Naive thymus-derived CD4-positive, alpha-beta T cell (primary cell): ENCODE results near the gene TOP3B. TPM values are rescaled to one million over a fixed set of nuclear protein-coding genes. Genes with fewer than 3 reads are reported as not detected.

Experiments
- ATAC-seq: fragments of 150-1000 bp; cut with Tn5 transposase; 2 replicates; pipeline ENCODE4 v1.10.0; 2021; ENCODE audit warnings: mild to moderate bottlenecking, moderate library complexity
- CTCF ChIA-PET: fragments of 350-600 bp; sonication (Branson Sonifier 250); formaldehyde crosslinking; loops from one replicate; lab custom pipeline; 2021; ENCODE audit warnings: antibody characterized with exemption; lab: Charles Lee
- POLR2A ChIA-PET: fragments of 350-600 bp; sonication (Branson Sonifier 250); formaldehyde crosslinking; loops from one replicate; lab custom pipeline; 2021; ENCODE audit warnings: antibody characterized with exemption, inconsistent platforms; lab: Charles Lee
- DNase-seq, 9 donors: peaks; one replicate each; pipeline versions ENCODE4 v3.0.0 to v3.0.0-alpha.2; 2020 to 2022; ENCODE audit warnings: mixed read lengths in 1 of 9
- H3K27ac ChIP-seq: one replicate; pipeline ENCODE4 v1.7.0; 2013; ENCODE audit warnings: mild to moderate bottlenecking, low read depth, low read length, moderate library complexity
- H3K27me3 ChIP-seq, 2 donors: one replicate each; pipeline ENCODE4 v1.7.0; 2013; ENCODE audit warnings: low read length in 2 of 2, mild to moderate bottlenecking in 2 of 2, moderate library complexity in 2 of 2; ENCODE audit not compliant: control insufficient read depth in 2 of 2, insufficient read depth in 2 of 2
- H3K36me3 ChIP-seq, 3 experiments: 1 replicate in 2 of 3; 2 replicates in 1 of 3; pipeline ENCODE4 v1.7.0; 2013; ENCODE audit warnings: low read length in 3 of 3, mild to moderate bottlenecking in 3 of 3, moderate library complexity in 1 of 3; ENCODE audit not compliant: insufficient read depth in 3 of 3, control insufficient read depth in 2 of 3
- H3K4me1 ChIP-seq, 2 donors: one replicate each; pipeline ENCODE4 v1.7.0; 2013; ENCODE audit warnings: low read length in 2 of 2, mild to moderate bottlenecking in 2 of 2, moderate library complexity in 1 of 2; ENCODE audit not compliant: control insufficient read depth in 2 of 2, insufficient read depth in 2 of 2
- H3K4me3 ChIP-seq: 2 replicates; pipeline ENCODE4 v1.7.0; 2013; ENCODE audit warnings: mild to moderate bottlenecking, low read length
- H3K9me3 ChIP-seq, 3 experiments: 1 replicate in 2 of 3; 2 replicates in 1 of 3; pipeline ENCODE4 v1.7.0; 2013; ENCODE audit warnings: low read length in 3 of 3; ENCODE audit not compliant: control insufficient read depth in 2 of 3
- H3K27ac Mint-ChIP-seq, 9 donors: one replicate each; pipeline ENCODE4 v1.8.0; 2020 to 2022; ENCODE audit warnings: mixed read lengths in 9 of 9, mild to moderate bottlenecking in 8 of 9, moderate library complexity in 5 of 9, inconsistent platforms in 2 of 9
- H3K27me3 Mint-ChIP-seq, 5 donors: one replicate each; pipeline ENCODE4 v1.8.0; 2021 to 2022; ENCODE audit warnings: mixed read lengths in 5 of 5, mild to moderate bottlenecking in 1 of 5
- H3K36me3 Mint-ChIP-seq, 5 donors: one replicate each; pipeline ENCODE4 v1.8.0; 2020 to 2022; ENCODE audit warnings: mixed read lengths in 5 of 5, mild to moderate bottlenecking in 3 of 5, inconsistent platforms in 1 of 5
- H3K4me1 Mint-ChIP-seq, 7 donors: one replicate each; pipeline ENCODE4 v1.8.0; 2020 to 2022; ENCODE audit warnings: mixed read lengths in 7 of 7, mild to moderate bottlenecking in 3 of 7, inconsistent platforms in 1 of 7
- H3K4me3 Mint-ChIP-seq, 10 donors: one replicate each; pipeline ENCODE4 v1.8.0; 2020 to 2022; ENCODE audit warnings: mild to moderate bottlenecking in 10 of 10, mixed read lengths in 10 of 10, moderate library complexity in 6 of 10, inconsistent platforms in 2 of 10
- H3K9me3 Mint-ChIP-seq, 11 donors: one replicate each; pipeline ENCODE4 v1.8.0; 2020 to 2022; ENCODE audit warnings: mixed read lengths in 11 of 11, mild to moderate bottlenecking in 4 of 11, inconsistent platforms in 1 of 11, moderate library complexity in 1 of 11
- intact Hi-C, 2 donors: fragments of 100-400 bp; cut with micrococcal nuclease; formaldehyde crosslinking; loops; one replicate each; pipeline ENCODE4 v1.15.1; 2023
- polyA plus RNA-seq, 2 donors: library from polyadenylated mRNA; unstranded; fragments of 300-500 nt; fragmentation: Illumina TruSeq; gene quantifications; one replicate each; pipeline ENCODE4 v1.2.3, GENCODE V29; 2021
- total RNA-seq, 6 experiments: library from RNA in 5 of 6; stranded (reverse) in 5 of 6; gene quantifications; 1 replicate in 5 of 6; 2 replicates in 1 of 6; pipeline ENCODE4 v1.2.3 and lab custom pipeline; 2021 to 2026

The TOP3B gene
- total and polyA plus RNA-seq, 7 experiments from 2014 or later = 8.4 to 80.5 (median 49.5) TPM

GRCh38 chr22:21970037-21970799 lies 12.4 kb downstream of the TOP3B start:
- CTCF ChIA-PET = no interaction called here
- POLR2A ChIA-PET = interaction anchor here (1.7 kb wide), 1 partner anchor 12 kb away, joined by 5 read pairs; the partner anchor contains the start of gene TOP3B
- no peak overlapping the region for H3K4me3 Mint-ChIP-seq

GRCh38 chr22:21968452-21969129 lies 14.0 kb downstream of the TOP3B start:
- peaks cover 5 to 31% (median 13%) of the 10 kb centered on the region in 5 donors for H3K36me3 Mint-ChIP-seq
- H3K4me1 Mint-ChIP-seq = peaks cover 0 to 3% (median 0%) of the 10 kb centered on the region in 7 donors
- DNase-seq (no peak), ATAC-seq (no peak)
- Histone ChIP-seq H3K4me3 (no peak overlapping the region), H3K4me1 (no peaks in the 10 kb centered on the region), H3K36me3 (peaks cover 5 to 90% (median 40%) of the 10 kb centered on the region in 3 experiments), H3K9me3 (no peaks in the 10 kb centered on the region), H3K27me3 (no peaks in the 10 kb centered on the region), H3K27ac (no peak overlapping the region)
- no peak overlapping the region for H3K27ac Mint-ChIP-seq
- ChIA-PET CTCF (interaction anchor here (0.7 kb wide), 1 partner anchor 955 kb away, joined by 3 read pairs; no protein-coding TSS in a partner anchor), POLR2A (no interaction called here)
- H3K9me3 Mint-ChIP-seq = peaks cover 0 to 1% (median 0%) of the 10 kb centered on the region in 11 donors
- intact Hi-C loops = no loop called here
- H3K4me3 Mint-ChIP-seq = no peak overlapping the region
- no peaks in the 10 kb centered on the region for H3K27me3 Mint-ChIP-seq

More at GRCh38 chr22:21970037-21970799, 12.4 kb downstream of the TOP3B start:
- DNase-seq = no peak
- intact Hi-C loops = no loop called here
- Mint-ChIP-seq H3K36me3 (peaks cover 5 to 41% (median 14%) of the 10 kb centered on the region in 5 donors), H3K4me1 (peaks cover 0 to 3% (median 0%) of the 10 kb centered on the region in 7 donors), H3K27ac (peak overlapping the region in 1 of 9 donors; percentile 51), H3K9me3 (peaks cover 0 to 1% (median 0%) of the 10 kb centered on the region in 11 donors), H3K27me3 (no peaks in the 10 kb centered on the region)
- Histone ChIP-seq H3K4me3 (no peak overlapping the region), H3K27ac (no peak overlapping the region), H3K27me3 (no peaks in the 10 kb centered on the region), H3K4me1 (no peaks in the 10 kb centered on the region), H3K36me3 (peaks cover 5 to 90% (median 34%) of the 10 kb centered on the region in 3 experiments), H3K9me3 (no peaks in the 10 kb centered on the region)
- ATAC-seq = no peak

DNA sequence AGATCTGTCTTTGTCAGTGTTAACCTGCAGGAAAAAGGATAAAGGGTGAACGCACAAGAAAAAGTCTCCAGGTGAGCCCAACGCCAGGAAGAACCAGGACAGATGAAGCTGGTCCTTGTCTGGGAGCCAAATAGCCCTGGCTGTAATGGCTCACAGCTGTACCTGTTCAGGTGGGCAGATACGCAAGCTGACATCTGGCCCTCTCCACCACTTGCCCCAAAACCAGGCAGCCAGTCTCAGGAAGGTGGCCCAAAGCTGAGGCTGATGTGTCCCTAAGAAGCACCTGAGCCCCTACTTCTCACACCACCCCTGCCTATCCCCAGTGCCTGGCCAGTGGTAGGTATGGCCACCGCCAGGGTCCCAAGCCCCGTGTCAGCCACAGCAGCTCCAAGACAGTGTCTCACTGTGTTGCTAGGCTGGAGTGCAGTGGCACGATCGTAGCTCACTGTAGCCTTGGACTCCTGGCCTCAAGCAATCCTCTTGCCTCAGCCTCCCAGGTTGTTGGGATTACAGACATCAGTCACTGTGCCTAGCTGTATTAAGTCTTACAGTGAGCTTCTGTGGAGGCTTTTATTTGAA lies 14.8 kb downstream of the TOP3B start:
- peaks cover 0 to 3% (median 0%) of the 10 kb centered on the region in 7 donors for H3K4me1 Mint-ChIP-seq
- no peaks in the 10 kb centered on the region for H3K27me3 Mint-ChIP-seq
- Histone ChIP-seq H3K27ac (no peak overlapping the region), H3K4me3 (no peak overlapping the region), H3K4me1 (no peaks in the 10 kb centered on the region), H3K9me3 (no peaks in the 10 kb centered on the region), H3K27me3 (no peaks in the 10 kb centered on the region), H3K36me3 (peaks cover 5 to 89% (median 40%) of the 10 kb centered on the region in 3 experiments)
- ATAC-seq = no peak
- H3K4me3 Mint-ChIP-seq = no peak overlapping the region
- peak overlapping the region in 1 of 9 donors; percentile 33 for H3K27ac Mint-ChIP-seq
- CTCF ChIA-PET = no interaction called here
- intact Hi-C loops = no loop called here
- H3K9me3 Mint-ChIP-seq = peaks cover 0 to 1% (median 0%) of the 10 kb centered on the region in 11 donors
- peaks cover 5 to 35% (median 13%) of the 10 kb centered on the region in 5 donors for H3K36me3 Mint-ChIP-seq
- POLR2A ChIA-PET = no interaction called here
- no peak for DNase-seq

DNA sequence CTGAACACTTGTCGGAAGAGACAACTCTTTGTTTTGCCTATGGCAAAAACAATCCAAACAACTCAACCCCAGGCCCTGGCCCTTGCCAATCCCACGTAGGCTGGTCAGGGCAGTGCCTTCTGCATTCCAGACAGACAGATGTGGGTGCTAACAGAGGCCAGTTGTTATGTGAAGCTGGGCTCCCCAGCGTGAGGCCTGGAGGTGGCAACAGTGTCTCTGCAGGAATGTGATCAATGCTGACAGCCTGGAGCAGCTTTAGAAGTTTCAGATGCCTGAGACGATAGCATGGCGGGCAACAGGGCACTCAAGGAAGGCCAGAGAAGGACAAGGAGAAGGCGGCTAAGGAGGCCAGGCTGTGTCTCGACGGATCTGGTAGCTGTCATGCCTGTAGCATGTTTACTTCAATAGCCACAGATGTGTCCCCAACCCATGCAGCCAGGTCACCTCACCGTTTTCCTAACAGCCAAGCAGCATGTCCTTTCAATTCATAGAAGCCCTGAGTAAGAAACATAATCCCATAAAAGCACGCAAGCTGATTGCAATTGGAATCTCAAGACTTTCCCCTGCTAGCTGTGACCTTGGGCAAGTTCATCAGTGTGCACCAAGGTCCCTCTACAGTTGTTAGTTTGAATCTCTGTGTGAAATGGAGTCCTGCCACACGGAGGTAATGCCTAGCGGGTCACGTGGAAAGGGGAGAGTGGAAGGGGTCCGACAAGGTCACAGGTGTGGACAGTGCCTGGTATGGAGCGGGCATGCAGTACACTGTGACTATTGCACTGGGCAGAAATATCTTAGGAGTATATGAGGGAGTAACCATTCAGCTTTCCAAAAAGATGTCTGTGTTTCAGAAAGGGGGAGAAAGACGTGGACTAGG lies 15.7 kb downstream of the TOP3B start:
- Mint-ChIP-seq H3K27ac (no peak overlapping the region), H3K9me3 (no peaks in the 10 kb centered on the region), H3K27me3 (no peaks in the 10 kb centered on the region), H3K4me3 (no peak overlapping the region), H3K4me1 (no peaks in the 10 kb centered on the region), H3K36me3 (peaks cover 5 to 32% (median 15%) of the 10 kb centered on the region in 5 donors)
- no peaks in the 10 kb centered on the region for H3K4me1 ChIP-seq
- ChIA-PET POLR2A (interaction anchor here (0.8 to 1.7 kb wide), 2 partner anchors 9 to 15 kb away, joined by 4 to 6 read pairs; no protein-coding TSS in a partner anchor), CTCF (no interaction called here)
- H3K27me3 ChIP-seq = no peaks in the 10 kb centered on the region
- no peak overlapping the region for H3K27ac ChIP-seq
- intact Hi-C loops = no loop called here
- peaks cover 5 to 93% (median 38%) of the 10 kb centered on the region in 3 experiments for H3K36me3 ChIP-seq
- DNase-seq (no peak), ATAC-seq (no peak)
- H3K9me3 ChIP-seq = no peaks in the 10 kb centered on the region
- no peak overlapping the region for H3K4me3 ChIP-seq

- H3K27ac Mint-ChIP-seq = no peak overlapping the region
- no peaks in the 10 kb centered on the region for H3K27me3 ChIP-seq
- no peaks in the 10 kb centered on the region for H3K9me3 Mint-ChIP-seq
- POLR2A ChIA-PET = interaction anchor here (1.7 kb wide), 1 partner anchor 10 kb away, joined by 4 read pairs; no protein-coding TSS in a partner anchor
- H3K27me3 Mint-ChIP-seq = no peaks in the 10 kb centered on the region
- peaks cover 5 to 93% (median 32%) of the 10 kb centered on the region in 3 experiments for H3K36me3 ChIP-seq
- no peaks in the 10 kb centered on the region for H3K4me1 Mint-ChIP-seq
- DNase-seq (no peak), ATAC-seq (no peak)
- H3K4me1 ChIP-seq = no peaks in the 10 kb centered on the region
- H3K9me3 ChIP-seq = no peaks in the 10 kb centered on the region
- no peak overlapping the region for H3K27ac ChIP-seq
- CTCF ChIA-PET = no interaction called here
- H3K4me3 ChIP-seq = no peak overlapping the region
- intact Hi-C loops = no loop called here
- peaks cover 5 to 26% (median 16%) of the 10 kb centered on the region in 5 donors for H3K36me3 Mint-ChIP-seq
- no peak overlapping the region for H3K4me3 Mint-ChIP-seq
Measured at GRCh38 chr22:21965762-21966288, 16.8 kb downstream of the TOP3B start.
